ENCODE data around the gene USP49. TPM values are rescaled to one million over a fixed set of nuclear protein-coding genes. Genes with fewer than 3 reads are reported as not detected.

The USP49 gene
- total and polyA plus RNA-seq, 2 of the 13 experiments (the other 11 are each of a cell fraction or from before 2014, with no cell fraction given), result 2.9 to 4.3 TPM

GRCh38 chr6:41941280-41942066 lies 46.3 kb upstream of the USP49 start, which contains the start of gene CCND3 (continued):
- TF ChIP-seq ZNF296 (CRISPR knock-in tag; conservative IDR thresholded peaks at IDR 0.05), result no peak; the same call in 1 of the 2 replicates
- TF ChIP-seq, protein P1, sequence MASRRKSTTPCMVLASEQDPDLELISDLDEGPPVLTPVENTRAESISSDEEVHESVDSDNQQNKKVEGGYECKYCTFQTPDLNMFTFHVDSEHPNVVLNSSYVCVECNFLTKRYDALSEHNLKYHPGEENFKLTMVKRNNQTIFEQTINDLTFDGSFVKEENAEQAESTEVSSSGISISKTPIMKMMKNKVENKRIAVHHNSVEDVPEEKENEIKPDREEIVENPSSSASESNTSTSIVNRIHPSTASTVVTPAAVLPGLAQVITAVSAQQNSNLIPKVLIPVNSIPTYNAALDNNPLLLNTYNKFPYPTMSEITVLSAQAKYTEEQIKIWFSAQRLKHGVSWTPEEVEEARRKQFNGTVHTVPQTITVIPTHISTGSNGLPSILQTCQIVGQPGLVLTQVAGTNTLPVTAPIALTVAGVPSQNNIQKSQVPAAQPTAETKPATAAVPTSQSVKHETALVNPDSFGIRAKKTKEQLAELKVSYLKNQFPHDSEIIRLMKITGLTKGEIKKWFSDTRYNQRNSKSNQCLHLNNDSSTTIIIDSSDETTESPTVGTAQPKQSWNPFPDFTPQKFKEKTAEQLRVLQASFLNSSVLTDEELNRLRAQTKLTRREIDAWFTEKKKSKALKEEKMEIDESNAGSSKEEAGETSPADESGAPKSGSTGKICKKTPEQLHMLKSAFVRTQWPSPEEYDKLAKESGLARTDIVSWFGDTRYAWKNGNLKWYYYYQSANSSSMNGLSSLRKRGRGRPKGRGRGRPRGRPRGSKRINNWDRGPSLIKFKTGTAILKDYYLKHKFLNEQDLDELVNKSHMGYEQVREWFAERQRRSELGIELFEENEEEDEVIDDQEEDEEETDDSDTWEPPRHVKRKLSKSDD (CRISPR knock-in tag; IDR thresholded peaks at IDR 0.05; ENCODE audit: low read depth), result no peak; the same call in 1 of the 2 replicates
- TF ChIP-seq ZMYM2 (CRISPR knock-in tag; IDR thresholded peaks at IDR 0.05), result no peak
- TF ChIP-seq ZNF777 (CRISPR knock-in tag; IDR thresholded peaks at IDR 0.05), result peak; percentile 91
- no peak for TF ChIP-seq CBFB (CRISPR knock-in tag; IDR thresholded peaks at IDR 0.05)
- no peak; the same call in 1 of the 2 replicates for TF ChIP-seq MTF2 (CRISPR knock-in tag; IDR thresholded peaks at IDR 0.05; ENCODE audit: borderline replicate concordance)
- TF ChIP-seq, protein P2, sequence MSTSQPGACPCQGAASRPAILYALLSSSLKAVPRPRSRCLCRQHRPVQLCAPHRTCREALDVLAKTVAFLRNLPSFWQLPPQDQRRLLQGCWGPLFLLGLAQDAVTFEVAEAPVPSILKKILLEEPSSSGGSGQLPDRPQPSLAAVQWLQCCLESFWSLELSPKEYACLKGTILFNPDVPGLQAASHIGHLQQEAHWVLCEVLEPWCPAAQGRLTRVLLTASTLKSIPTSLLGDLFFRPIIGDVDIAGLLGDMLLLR (CRISPR knock-in tag; IDR thresholded peaks at IDR 0.05), result no peak
- TF ChIP-seq GTF3A (CRISPR knock-in tag; conservative IDR thresholded peaks at IDR 0.05), result no peak; the same call in 1 of the 2 replicates
- TF ChIP-seq ESRRA (CRISPR knock-in tag; IDR thresholded peaks at IDR 0.05; ENCODE audit: low read depth), result no peak; the same call in none of the 2 replicates
- TF ChIP-seq, protein P3, sequence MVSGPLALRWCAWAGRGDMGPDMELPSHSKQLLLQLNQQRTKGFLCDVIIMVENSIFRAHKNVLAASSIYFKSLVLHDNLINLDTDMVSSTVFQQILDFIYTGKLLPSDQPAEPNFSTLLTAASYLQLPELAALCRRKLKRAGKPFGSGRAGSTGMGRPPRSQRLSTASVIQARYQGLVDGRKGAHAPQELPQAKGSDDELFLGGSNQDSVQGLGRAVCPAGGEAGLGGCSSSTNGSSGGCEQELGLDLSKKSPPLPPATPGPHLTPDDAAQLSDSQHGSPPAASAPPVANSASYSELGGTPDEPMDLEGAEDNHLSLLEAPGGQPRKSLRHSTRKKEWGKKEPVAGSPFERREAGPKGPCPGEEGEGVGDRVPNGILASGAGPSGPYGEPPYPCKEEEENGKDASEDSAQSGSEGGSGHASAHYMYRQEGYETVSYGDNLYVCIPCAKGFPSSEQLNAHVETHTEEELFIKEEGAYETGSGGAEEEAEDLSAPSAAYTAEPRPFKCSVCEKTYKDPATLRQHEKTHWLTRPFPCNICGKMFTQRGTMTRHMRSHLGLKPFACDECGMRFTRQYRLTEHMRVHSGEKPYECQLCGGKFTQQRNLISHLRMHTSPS (CRISPR knock-in tag; IDR thresholded peaks at IDR 0.05; ENCODE audit: low read depth), result no peak
- no peak for TF ChIP-seq ZNF713 (CRISPR knock-in tag; IDR thresholded peaks at IDR 0.05)
- no peak for TF ChIP-seq SP1 (IDR thresholded peaks at IDR 0.05)
- peak; percentile 69 for TF ChIP-seq SP1 (CRISPR knock-in tag; IDR thresholded peaks at IDR 0.05)
- no peak for TF ChIP-seq YEATS2 (CRISPR knock-in tag; IDR thresholded peaks at IDR 0.05; ENCODE audit: borderline replicate concordance)
- no peak for TF ChIP-seq RELA (CRISPR knock-in tag; IDR thresholded peaks at IDR 0.05)
- no peak for TF ChIP-seq SIX1 (CRISPR knock-in tag; IDR thresholded peaks at IDR 0.05; ENCODE audit: borderline replicate concordance)
- no peak for TF ChIP-seq ZNF644 (CRISPR knock-in tag; IDR thresholded peaks at IDR 0.05; ENCODE audit: low read depth)
- TF ChIP-seq, protein P4, sequence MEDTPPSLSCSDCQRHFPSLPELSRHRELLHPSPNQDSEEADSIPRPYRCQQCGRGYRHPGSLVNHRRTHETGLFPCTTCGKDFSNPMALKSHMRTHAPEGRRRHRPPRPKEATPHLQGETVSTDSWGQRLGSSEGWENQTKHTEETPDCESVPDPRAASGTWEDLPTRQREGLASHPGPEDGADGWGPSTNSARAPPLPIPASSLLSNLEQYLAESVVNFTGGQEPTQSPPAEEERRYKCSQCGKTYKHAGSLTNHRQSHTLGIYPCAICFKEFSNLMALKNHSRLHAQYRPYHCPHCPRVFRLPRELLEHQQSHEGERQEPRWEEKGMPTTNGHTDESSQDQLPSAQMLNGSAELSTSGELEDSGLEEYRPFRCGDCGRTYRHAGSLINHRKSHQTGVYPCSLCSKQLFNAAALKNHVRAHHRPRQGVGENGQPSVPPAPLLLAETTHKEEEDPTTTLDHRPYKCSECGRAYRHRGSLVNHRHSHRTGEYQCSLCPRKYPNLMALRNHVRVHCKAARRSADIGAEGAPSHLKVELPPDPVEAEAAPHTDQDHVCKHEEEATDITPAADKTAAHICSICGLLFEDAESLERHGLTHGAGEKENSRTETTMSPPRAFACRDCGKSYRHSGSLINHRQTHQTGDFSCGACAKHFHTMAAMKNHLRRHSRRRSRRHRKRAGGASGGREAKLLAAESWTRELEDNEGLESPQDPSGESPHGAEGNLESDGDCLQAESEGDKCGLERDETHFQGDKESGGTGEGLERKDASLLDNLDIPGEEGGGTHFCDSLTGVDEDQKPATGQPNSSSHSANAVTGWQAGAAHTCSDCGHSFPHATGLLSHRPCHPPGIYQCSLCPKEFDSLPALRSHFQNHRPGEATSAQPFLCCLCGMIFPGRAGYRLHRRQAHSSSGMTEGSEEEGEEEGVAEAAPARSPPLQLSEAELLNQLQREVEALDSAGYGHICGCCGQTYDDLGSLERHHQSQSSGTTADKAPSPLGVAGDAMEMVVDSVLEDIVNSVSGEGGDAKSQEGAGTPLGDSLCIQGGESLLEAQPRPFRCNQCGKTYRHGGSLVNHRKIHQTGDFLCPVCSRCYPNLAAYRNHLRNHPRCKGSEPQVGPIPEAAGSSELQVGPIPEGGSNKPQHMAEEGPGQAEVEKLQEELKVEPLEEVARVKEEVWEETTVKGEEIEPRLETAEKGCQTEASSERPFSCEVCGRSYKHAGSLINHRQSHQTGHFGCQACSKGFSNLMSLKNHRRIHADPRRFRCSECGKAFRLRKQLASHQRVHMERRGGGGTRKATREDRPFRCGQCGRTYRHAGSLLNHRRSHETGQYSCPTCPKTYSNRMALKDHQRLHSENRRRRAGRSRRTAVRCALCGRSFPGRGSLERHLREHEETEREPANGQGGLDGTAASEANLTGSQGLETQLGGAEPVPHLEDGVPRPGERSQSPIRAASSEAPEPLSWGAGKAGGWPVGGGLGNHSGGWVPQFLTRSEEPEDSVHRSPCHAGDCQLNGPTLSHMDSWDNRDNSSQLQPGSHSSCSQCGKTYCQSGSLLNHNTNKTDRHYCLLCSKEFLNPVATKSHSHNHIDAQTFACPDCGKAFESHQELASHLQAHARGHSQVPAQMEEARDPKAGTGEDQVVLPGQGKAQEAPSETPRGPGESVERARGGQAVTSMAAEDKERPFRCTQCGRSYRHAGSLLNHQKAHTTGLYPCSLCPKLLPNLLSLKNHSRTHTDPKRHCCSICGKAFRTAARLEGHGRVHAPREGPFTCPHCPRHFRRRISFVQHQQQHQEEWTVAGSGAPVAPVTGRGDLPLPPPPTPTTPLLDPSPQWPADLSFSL (CRISPR knock-in tag; IDR thresholded peaks at IDR 0.05), result no peak
- no peak for TF ChIP-seq ZBTB21 (CRISPR knock-in tag; IDR thresholded peaks at IDR 0.05)
